Memory B cell (primary cell): ENCODE results near the gene VAT1.
A peak's percentile ranks its signal among the peaks of the same experiment; 100 is the strongest.
"Not testable (repeated sequence)": the region's sequence is repeated elsewhere in the genome, so short reads cannot be mapped to it uniquely, and the experiment has no call there.

Source experiments
- ATAC-seq: fragments of 150-1000 bp; cut with Tn5 transposase; 2 replicates; pipeline ENCODE4 v1.10.0; 2021; ENCODE audit warnings: low read depth, mild to moderate bottlenecking, moderate library complexity
- DNase-seq, 2 donors: peaks; one replicate each; pipeline ENCODE4 v3.0.0; 2022; ENCODE audit warnings: low spot score in 2 of 2
- H3K27ac Mint-ChIP-seq: one replicate; pipeline ENCODE4 v1.8.0; 2022; ENCODE audit warnings: mild to moderate bottlenecking, moderate library complexity, mixed read lengths
- H3K27me3 Mint-ChIP-seq: one replicate; pipeline ENCODE4 v1.8.0; 2022; ENCODE audit warnings: mixed read lengths
- H3K36me3 Mint-ChIP-seq: one replicate; pipeline ENCODE4 v1.8.0; 2022; ENCODE audit warnings: mild to moderate bottlenecking, mixed read lengths
- H3K4me1 Mint-ChIP-seq: one replicate; pipeline ENCODE4 v1.8.0; 2022; ENCODE audit warnings: mixed read lengths
- H3K4me3 Mint-ChIP-seq: one replicate; pipeline ENCODE4 v1.8.0; 2022; ENCODE audit warnings: mild to moderate bottlenecking, moderate library complexity, mixed read lengths
- H3K9me3 Mint-ChIP-seq: one replicate; pipeline ENCODE4 v1.8.0; 2022; ENCODE audit warnings: mixed read lengths

VAT1 gene

GRCh38 chr17:42980274-42980765, 41.9 kb downstream of the VAT1 start, which contains the start of gene RUNDC1:
Gene RUNDC1, plus strand, starts transcription at chr17:42980565. Its CDS starts 12 bp downstream, at chr17:42980577.
- ATAC-seq (peak; percentile 79), DNase-seq (peak; percentile 89 to 90)
- no peaks in the 10 kb centered on the region for H3K27me3 Mint-ChIP-seq
- no peaks in the 10 kb centered on the region for H3K9me3 Mint-ChIP-seq
- H3K4me1 Mint-ChIP-seq = peaks cover 36% of the 10 kb centered on the region
- peak within 1 kb of the TSS; percentile 98 for H3K4me3 Mint-ChIP-seq
- peaks cover 6% of the 10 kb centered on the region for H3K36me3 Mint-ChIP-seq
- H3K27ac Mint-ChIP-seq = peak within 1 kb of the TSS; percentile 95

GRCh38 chr17:42979511-42980273, 42.5 kb downstream of the VAT1 start, which contains the start of gene PTGES3L:
Gene PTGES3L, minus strand, starts transcription at chr17:42980080. Its CDS starts 27 bp downstream, at chr17:42980053.
- Mint-ChIP-seq H3K36me3 (peaks cover 6% of the 10 kb centered on the region), H3K27me3 (no peaks in the 10 kb centered on the region), H3K27ac (peak within 1 kb of the TSS; percentile 95), H3K4me3 (peak within 1 kb of the TSS; percentile 98), H3K4me1 (peaks cover 32% of the 10 kb centered on the region), H3K9me3 (no peaks in the 10 kb centered on the region)
- ATAC-seq = peak; percentile 7
- no peak for DNase-seq

GRCh38 chr17:42975701-42976100, 46.5 kb downstream of the VAT1 start:
- H3K9me3 Mint-ChIP-seq, DNase-seq, H3K4me3 Mint-ChIP-seq, H3K27me3 Mint-ChIP-seq, H3K36me3 Mint-ChIP-seq, ATAC-seq, H3K27ac Mint-ChIP-seq: not testable (repeated sequence)
- peaks cover 15% of the 10 kb centered on the region for H3K4me1 Mint-ChIP-seq

GRCh38 chr17:42975265-42975664, 46.9 kb downstream of the VAT1 start:
- Mint-ChIP-seq H3K27ac (no peak overlapping the region), H3K9me3 (no peaks in the 10 kb centered on the region), H3K4me1 (peaks cover 13% of the 10 kb centered on the region), H3K4me3 (no peak overlapping the region), H3K27me3 (no peaks in the 10 kb centered on the region), H3K36me3 (no peaks in the 10 kb centered on the region)
- ATAC-seq (no peak), DNase-seq (no peak)

- not testable (repeated sequence) for H3K4me1 Mint-ChIP-seq, H3K36me3 Mint-ChIP-seq, H3K27me3 Mint-ChIP-seq, H3K4me3 Mint-ChIP-seq, H3K9me3 Mint-ChIP-seq, H3K27ac Mint-ChIP-seq, ATAC-seq, DNase-seq
Measured at GRCh38 chr17:42973323-42973722, 48.9 kb downstream of the VAT1 start.

- no peaks in the 10 kb centered on the region for H3K36me3 Mint-ChIP-seq
- no peak overlapping the region for H3K4me3 Mint-ChIP-seq
- ATAC-seq (no peak), DNase-seq (no peak)
- H3K4me1 Mint-ChIP-seq = peaks cover 2% of the 10 kb centered on the region
- H3K27ac Mint-ChIP-seq = no peak overlapping the region
- H3K27me3 Mint-ChIP-seq = no peaks in the 10 kb centered on the region
- no peaks in the 10 kb centered on the region for H3K9me3 Mint-ChIP-seq
Measured at GRCh38 chr17:42971589-42971988, 50.6 kb downstream of the VAT1 start.

GRCh38 chr17:42969001-42969581, 53.1 kb downstream of the VAT1 start:
- Mint-ChIP-seq H3K27me3 (no peaks in the 10 kb centered on the region), H3K4me3 (no peak overlapping the region), H3K27ac (peak overlapping the region; percentile 28), H3K36me3 (peaks cover 3% of the 10 kb centered on the region), H3K4me1 (peaks cover 8% of the 10 kb centered on the region), H3K9me3 (no peaks in the 10 kb centered on the region)
- ATAC-seq = no peak
- DNase-seq = no peak

GRCh38 chr17:42967925-42968324, 54.3 kb downstream of the VAT1 start:
- Mint-ChIP-seq H3K36me3 (peaks cover 3% of the 10 kb centered on the region), H3K27me3 (no peaks in the 10 kb centered on the region), H3K4me3 (no peak overlapping the region), H3K9me3 (no peaks in the 10 kb centered on the region), H3K27ac (no peak overlapping the region), H3K4me1 (peaks cover 14% of the 10 kb centered on the region)
- ATAC-seq = no peak
- DNase-seq = no peak
